K562 (cell line): ENCODE data around the gene EPO. TPM values are rescaled to one million over a fixed set of nuclear protein-coding genes. Genes with fewer than 3 reads are reported as not detected.

Experiments used
- BHLHE40 ChIP-seq: IDR thresholded peaks from 2 replicates; pipeline ENCODE4 v1.6.1; 2011; ENCODE audit warnings: low read length, improper control_type of control experiment
- ELF2 ChIP-seq: fragments of 250-450 bp; sonication (Bioruptor Pico); IDR thresholded peaks from 2 replicates; pipeline ENCODE4 v1.5.0; 2021; ENCODE audit warnings: mild to moderate bottlenecking
- ESRRA ChIP-seq: fragments of 450-650 bp; IDR thresholded peaks from 2 replicates; pipeline ENCODE4 v1.6.1; 2014; ENCODE audit warnings: low read depth, mild to moderate bottlenecking, moderate library complexity, borderline replicate concordance
- NFXL1 ChIP-seq: fragments of 450-650 bp; formaldehyde crosslinking; IDR thresholded peaks from 2 replicates; pipeline ENCODE4 v1.4.0; 2021; ENCODE audit warnings: mild to moderate bottlenecking
- PCBP1 ChIP-seq: fragments of 200-400 bp; formaldehyde crosslinking; IDR thresholded peaks from 2 replicates; pipeline ENCODE4 v1.6.1; 2018; ENCODE audit warnings: mild to moderate bottlenecking, low read depth, low read length; ENCODE audit not compliant: poor library complexity, severe bottlenecking
- POLR3A ChIP-seq: IDR thresholded peaks from 2 replicates; pipeline ENCODE4 v1.6.1; 2011; ENCODE audit warnings: borderline replicate concordance, mild to moderate bottlenecking, moderate library complexity; ENCODE audit not compliant: insufficient read length, insufficient read depth; ENCODE audit errors: extremely low read depth
- PRPF4 ChIP-seq: fragments of 200-400 bp; formaldehyde crosslinking; IDR thresholded peaks from one replicate; pipeline ENCODE4 v1.6.1; 2017; ENCODE audit warnings: low read length, low read depth, mild to moderate bottlenecking; ENCODE audit not compliant: insufficient read depth, poor library complexity, severe bottlenecking
- PURB ChIP-seq: sonication (generic); formaldehyde crosslinking; IDR thresholded peaks from 2 replicates; pipeline ENCODE4 v1.9.0; 2021; ENCODE audit warnings: low read depth, mild to moderate bottlenecking, missing genetic modification reagents
- SMAD4 ChIP-seq: fragments of 250-450 bp; sonication (Bioruptor Pico); conservative IDR thresholded peaks from 2 replicates; pipeline ENCODE4 v1.8.0; 2021; ENCODE audit warnings: inconsistent platforms, mild to moderate bottlenecking, moderate library complexity
- SP2 ChIP-seq: IDR thresholded peaks from 2 replicates; pipeline ENCODE4 v1.6.1; 2011; ENCODE audit warnings: mild to moderate bottlenecking, low read depth, low read length, moderate library complexity; ENCODE audit not compliant: poor library complexity, severe bottlenecking; ENCODE audit errors: extremely low read depth
- TCF7L2 ChIP-seq: fragments of 150-350 bp; IDR thresholded peaks from 2 replicates; pipeline ENCODE4 v1.6.1; 2016; ENCODE audit warnings: low read depth, mild to moderate bottlenecking, low read length, moderate library complexity
- THRAP3 ChIP-seq: fragments of 450-650 bp; IDR thresholded peaks from 2 replicates; pipeline ENCODE4 v1.6.1; 2016; ENCODE audit warnings: mild to moderate bottlenecking, inconsistent platforms, borderline replicate concordance
- ZFP30 ChIP-seq: fragments of 250-450 bp; sonication (Bioruptor Pico); IDR thresholded peaks from 2 replicates; pipeline ENCODE4 v1.8.0; 2022; ENCODE audit warnings: moderate library complexity, mild to moderate bottlenecking, inconsistent platforms, borderline replicate concordance
- ZNF354B ChIP-seq: fragments of 250-450 bp; sonication (Bioruptor Pico); IDR thresholded peaks from 2 replicates; pipeline ENCODE4 v1.4.0; 2020
- polyA plus RNA-seq, 8 experiments: library from polyadenylated mRNA; depleted of rRNA in 4 of 8; stranded (reverse) in 5 of 8; unstranded in 3 of 8; fragments of >200 nt; fragmentation: Nextera tagmentation in 2 of 8; fragmentation: Illumina TruSeq in 1 of 8; extraction: Ambion mirVana in 2 of 8; extraction: Trizol in 1 of 8; gene quantifications; 2 replicates each; pipeline versions ENCODE4 v1.2.1 to v1.2.3, GENCODE V29; 2011 to 2014; ENCODE audit warnings: inconsistent platforms in 1 of 8, missing spikeins in 1 of 8
- total RNA-seq, 7 experiments: library from RNA; depleted of rRNA in 6 of 7; stranded (reverse); fragments of >200 nt in 6 of 7; fragmentation: Illumina TruSeq in 2 of 7; extraction: Trizol in 2 of 7; gene quantifications; 2 replicates each; pipeline versions ENCODE4 v1.2.1 to v1.2.3, GENCODE V29; 2011 to 2021; ENCODE audit warnings: low replicate concordance in 1 of 7
- TF ChIP-seq, protein P1 (sequence below): sonication (generic); formaldehyde crosslinking; IDR thresholded peaks from 2 replicates; pipeline ENCODE4 v1.8.0; 2022; ENCODE audit warnings: missing genetic modification reagents, mild to moderate bottlenecking, moderate library complexity, borderline replicate concordance
- TF ChIP-seq, protein P2 (sequence below): fragments of 150-350 bp; IDR thresholded peaks from 2 replicates; pipeline ENCODE4 v1.6.1; 2014; ENCODE audit warnings: low read depth, mild to moderate bottlenecking, low read length, borderline replicate concordance
- TF ChIP-seq, protein P3 (sequence below): fragments of 200-800 bp; sonication (Bioruptor generic); IDR thresholded peaks from 2 replicates; pipeline ENCODE4 v1.6.1; 2017; ENCODE audit warnings: missing genetic modification characterization, missing compliant biosample characterization
- TF ChIP-seq, protein P4 (sequence below): fragments of 250-450 bp; sonication (Bioruptor Pico); IDR thresholded peaks from 2 replicates; pipeline ENCODE4 v1.9.0; 2021; ENCODE audit warnings: mild to moderate bottlenecking

EPO gene
- total and polyA plus RNA-seq, 9 of the 15 experiments (the other 6 are each of a cell fraction or from before 2014, with no cell fraction given) = 0.06 to 0.41 (median 0.07) TPM; not detected in 6

DNA sequence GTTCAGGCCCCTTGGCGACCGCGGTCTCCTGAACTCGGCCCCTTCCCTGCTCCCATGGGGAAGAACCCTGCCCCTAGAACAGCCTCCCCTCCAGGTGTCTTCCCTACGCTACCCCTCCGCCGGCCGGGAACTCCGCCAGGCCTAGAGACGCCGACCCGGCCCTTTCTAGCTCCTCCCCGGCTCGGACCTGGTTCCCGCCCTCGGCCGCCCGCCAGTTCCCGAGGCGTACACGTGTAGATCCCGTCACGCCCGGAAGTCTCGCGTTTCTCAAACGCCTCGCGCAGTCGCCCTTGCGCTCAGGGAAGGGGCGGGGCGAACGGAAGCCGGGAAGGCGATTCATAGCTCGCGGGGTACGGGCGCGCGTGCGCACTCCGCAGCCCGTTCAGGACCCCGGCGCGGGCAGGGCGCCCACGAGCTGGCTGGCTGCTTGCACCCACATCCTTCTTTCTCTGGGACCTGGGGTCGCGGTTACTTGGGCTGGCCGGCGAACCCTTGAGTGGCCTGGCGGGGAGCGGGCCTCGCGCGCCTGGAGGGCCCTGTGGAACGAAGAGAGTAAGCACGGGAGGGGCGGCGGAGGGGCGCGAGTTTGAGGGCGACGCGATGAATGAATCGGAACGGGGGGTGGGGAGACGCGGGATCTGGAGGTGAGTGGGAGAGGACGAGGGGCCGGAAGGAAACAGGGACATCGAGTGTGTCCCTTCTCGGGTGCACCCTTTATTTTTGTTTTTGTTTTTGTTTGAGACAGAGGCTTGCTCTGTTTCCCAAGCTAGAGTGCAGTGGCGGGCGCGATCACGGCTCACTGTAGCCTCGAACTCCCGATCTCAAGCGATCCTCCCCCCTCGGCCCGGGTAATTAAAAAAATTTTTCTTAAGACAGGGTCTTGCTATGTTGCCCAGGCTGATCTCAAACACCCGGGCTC, 14.3 kb upstream of the EPO start, which contains the start of gene POP7 (continued):
- TF ChIP-seq PRPF4 (no peak), ESRRA (no peak; the same call in 1 of the 2 replicates), TCF7L2 (0 out of 2 replicates have a peak, but pooled peaks have one; percentile 5), BHLHE40 (peak; percentile 87), SMAD4 (CRISPR knock-in tag) (peak; percentile 80; the same call in 1 of the 2 replicates), ZFP30 (no peak), NFXL1 (CRISPR knock-in tag) (no peak), PCBP1 (peak; percentile 80), POLR3A (no peak), SP2 (no peak), ELF2 (CRISPR knock-in tag) (no peak), ZNF354B (no peak), THRAP3 (no peak), PURB (CRISPR knock-in tag) (no peak)
- TF ChIP-seq, protein P1, sequence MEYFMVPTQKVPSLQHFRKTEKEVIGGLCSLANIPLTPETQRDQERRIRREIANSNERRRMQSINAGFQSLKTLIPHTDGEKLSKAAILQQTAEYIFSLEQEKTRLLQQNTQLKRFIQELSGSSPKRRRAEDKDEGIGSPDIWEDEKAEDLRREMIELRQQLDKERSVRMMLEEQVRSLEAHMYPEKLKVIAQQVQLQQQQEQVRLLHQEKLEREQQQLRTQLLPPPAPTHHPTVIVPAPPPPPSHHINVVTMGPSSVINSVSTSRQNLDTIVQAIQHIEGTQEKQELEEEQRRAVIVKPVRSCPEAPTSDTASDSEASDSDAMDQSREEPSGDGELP (CRISPR knock-in tag) = peak; percentile 80; the same call in 1 of the 2 replicates
- TF ChIP-seq, protein P2, sequence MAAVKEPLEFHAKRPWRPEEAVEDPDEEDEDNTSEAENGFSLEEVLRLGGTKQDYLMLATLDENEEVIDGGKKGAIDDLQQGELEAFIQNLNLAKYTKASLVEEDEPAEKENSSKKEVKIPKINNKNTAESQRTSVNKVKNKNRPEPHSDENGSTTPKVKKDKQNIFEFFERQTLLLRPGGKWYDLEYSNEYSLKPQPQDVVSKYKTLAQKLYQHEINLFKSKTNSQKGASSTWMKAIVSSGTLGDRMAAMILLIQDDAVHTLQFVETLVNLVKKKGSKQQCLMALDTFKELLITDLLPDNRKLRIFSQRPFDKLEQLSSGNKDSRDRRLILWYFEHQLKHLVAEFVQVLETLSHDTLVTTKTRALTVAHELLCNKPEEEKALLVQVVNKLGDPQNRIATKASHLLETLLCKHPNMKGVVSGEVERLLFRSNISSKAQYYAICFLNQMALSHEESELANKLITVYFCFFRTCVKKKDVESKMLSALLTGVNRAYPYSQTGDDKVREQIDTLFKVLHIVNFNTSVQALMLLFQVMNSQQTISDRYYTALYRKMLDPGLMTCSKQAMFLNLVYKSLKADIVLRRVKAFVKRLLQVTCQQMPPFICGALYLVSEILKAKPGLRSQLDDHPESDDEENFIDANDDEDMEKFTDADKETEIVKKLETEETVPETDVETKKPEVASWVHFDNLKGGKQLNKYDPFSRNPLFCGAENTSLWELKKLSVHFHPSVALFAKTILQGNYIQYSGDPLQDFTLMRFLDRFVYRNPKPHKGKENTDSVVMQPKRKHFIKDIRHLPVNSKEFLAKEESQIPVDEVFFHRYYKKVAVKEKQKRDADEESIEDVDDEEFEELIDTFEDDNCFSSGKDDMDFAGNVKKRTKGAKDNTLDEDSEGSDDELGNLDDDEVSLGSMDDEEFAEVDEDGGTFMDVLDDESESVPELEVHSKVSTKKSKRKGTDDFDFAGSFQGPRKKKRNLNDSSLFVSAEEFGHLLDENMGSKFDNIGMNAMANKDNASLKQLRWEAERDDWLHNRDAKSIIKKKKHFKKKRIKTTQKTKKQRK = no peak
- TF ChIP-seq, protein P3, sequence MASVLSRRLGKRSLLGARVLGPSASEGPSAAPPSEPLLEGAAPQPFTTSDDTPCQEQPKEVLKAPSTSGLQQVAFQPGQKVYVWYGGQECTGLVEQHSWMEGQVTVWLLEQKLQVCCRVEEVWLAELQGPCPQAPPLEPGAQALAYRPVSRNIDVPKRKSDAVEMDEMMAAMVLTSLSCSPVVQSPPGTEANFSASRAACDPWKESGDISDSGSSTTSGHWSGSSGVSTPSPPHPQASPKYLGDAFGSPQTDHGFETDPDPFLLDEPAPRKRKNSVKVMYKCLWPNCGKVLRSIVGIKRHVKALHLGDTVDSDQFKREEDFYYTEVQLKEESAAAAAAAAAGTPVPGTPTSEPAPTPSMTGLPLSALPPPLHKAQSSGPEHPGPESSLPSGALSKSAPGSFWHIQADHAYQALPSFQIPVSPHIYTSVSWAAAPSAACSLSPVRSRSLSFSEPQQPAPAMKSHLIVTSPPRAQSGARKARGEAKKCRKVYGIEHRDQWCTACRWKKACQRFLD (CRISPR knock-in tag) = 0 out of 2 replicates have a peak, but pooled peaks have one; percentile 9
- TF ChIP-seq, protein P4, sequence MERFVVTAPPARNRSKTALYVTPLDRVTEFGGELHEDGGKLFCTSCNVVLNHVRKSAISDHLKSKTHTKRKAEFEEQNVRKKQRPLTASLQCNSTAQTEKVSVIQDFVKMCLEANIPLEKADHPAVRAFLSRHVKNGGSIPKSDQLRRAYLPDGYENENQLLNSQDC (CRISPR knock-in tag) = no peak
